ENCODE data around the gene LASP1.

GRCh38 chr17:38903404-38903803, 33.5 kb downstream of the LASP1 start:
- TF ChIP-seq CTCF (IDR thresholded peaks at IDR 0.05; ENCODE audit: borderline replicate concordance, extremely low read depth, low read length, poor library complexity, severe bottlenecking) (no peak), EZH2 (IDR thresholded peaks at IDR 0.05; ENCODE audit: borderline replicate concordance, low read depth, low read length, severe bottlenecking) (no peak)

Data from DND-41 (cell line).